Measurements from ENCODE around the gene DIAPH3. TPM values are rescaled to one million over a fixed set of nuclear protein-coding genes. Genes with fewer than 3 reads are reported as not detected.

The DIAPH3 gene
- polyA plus RNA-seq, 1 donor = 16.9 TPM

DNA sequence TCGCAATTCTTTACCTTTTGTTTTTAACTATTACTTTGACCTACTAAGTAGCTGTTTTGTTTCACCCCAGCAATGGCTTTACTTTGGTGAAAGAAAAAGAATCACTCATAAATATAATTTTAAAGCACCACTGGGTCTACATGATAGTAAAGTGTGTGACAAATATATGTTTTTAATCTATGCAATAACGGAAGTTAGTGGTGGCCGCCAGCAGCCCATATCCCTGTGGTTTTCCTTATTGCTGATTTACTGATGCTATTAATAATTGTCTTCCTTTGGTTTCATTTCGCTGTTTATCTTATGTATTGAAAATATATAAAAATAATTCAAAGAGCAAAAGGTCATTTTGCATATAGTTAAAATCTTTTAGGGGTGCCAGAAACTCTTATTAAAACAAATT lies 491.3 kb downstream of the DIAPH3 start:
- DNase-seq = no peak

DNA sequence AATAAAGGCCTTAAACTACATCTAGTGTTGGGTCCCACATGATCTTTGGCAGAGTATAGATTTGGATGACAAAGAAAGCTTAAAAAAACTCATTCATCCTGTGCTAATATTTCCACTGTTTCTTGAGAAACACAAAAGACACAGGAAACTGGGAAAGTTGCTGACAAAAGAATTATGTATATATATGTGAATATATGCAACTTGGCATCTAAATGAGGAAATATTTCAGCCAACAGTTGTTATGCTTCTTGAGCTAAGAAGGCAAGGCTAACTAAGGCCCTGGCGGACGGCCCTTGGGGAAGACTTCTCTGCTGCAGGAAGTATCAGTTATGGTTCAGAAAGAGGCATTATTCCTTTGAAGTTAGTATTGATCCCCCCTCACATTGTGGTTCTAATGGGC lies 491.8 kb downstream of the DIAPH3 start:
- DNase-seq = no peak

DNA sequence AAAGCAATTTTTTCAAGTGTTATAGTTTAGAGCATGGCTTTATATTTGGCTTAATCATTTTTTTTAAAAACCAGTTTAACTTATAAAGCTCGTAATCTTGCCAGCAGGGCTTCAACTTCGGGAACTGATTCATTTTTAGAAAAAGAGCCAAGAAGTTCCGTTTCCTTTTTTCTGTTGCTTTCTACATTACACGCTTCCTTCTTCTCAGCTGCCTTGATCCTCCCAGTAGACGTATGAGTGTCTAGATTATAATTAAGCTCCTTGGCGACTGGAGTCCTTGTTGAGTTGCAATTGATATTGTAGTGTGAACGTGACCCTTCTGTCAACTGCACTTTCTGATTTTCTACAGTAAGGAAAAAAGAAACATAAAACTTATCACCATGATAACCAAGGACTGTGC lies 497.2 kb downstream of the DIAPH3 start:
- DNase-seq = no peak

DNA sequence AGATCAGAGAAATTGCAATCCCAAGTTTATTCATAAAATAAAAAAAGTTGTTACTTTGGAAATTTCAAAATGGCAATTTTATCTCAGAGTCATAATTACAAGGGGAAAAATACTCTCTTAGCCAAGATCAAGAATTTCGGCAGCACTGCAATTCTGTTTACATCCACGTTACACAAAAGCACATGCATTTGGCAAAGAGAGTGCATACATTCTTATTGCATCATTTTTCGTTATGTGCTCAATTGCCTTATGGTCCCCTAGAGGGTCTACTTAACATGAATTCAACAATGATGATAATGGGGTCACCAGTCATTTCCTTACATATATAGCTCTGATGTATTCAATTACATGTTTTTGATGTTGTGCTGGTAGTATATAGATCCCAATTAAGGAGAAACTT lies 498.0 kb downstream of the DIAPH3 start:
- no peak for DNase-seq

DNA sequence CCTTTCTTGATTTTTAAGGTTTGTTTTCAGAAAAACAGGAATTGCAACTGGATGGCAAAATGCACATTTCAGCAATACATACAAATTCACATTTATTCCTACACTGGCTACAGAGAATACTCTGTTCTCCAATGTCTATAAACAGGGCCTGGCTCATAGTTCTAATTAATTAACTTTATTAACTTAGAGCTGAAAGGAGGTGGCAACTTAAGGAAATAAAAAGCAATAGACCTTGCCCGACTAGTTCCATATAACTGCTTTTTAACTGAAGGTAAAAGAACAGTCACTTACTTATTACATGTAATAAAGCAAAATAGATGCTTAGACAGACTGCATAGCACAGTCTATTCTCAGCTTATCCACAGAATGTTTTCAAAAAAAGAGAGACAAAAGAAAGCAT lies 498.5 kb downstream of the DIAPH3 start:
- DNase-seq = no peak

DNA sequence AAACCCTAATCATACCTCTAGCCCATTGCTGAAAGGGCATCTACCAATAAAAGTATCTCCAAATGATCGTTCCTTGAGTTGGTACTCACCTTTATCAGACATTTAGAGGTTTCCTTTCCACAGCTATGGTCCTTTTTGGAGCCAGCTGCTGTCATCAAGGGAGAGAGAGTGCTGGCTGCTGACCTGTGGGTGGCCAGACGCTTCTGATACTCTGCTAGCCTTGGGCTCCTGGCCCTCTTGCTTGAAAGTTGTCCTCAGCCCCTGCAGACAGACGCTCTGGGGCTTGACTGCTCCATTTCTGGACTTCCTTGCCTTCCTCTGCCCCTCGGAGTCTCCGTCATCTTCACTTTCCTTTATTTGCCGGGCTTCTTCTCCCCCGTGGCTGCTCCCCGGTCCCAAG lies 499.1 kb downstream of the DIAPH3 start:
- DNase-seq = no peak

DNA sequence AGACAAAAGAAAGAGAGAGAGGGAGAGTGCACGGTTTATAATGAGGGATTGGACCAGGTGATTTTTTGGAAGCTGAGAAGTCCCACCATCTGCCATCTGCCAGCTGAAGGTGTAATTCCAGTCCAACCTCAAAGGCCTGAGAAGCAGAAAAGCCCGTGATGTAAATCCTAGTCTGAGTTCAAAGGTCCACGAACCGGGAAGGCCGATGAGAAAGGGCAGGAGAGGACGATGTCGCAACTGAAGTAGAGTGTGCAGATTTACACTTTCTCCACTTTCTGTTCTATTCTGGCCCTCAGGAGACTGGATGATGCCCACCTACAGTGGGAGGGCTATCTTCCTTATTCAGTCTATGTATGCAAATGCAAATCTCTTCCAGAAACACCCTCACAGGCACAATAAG lies 500.0 kb downstream of the DIAPH3 start:
- DNase-seq = no peak

DNA sequence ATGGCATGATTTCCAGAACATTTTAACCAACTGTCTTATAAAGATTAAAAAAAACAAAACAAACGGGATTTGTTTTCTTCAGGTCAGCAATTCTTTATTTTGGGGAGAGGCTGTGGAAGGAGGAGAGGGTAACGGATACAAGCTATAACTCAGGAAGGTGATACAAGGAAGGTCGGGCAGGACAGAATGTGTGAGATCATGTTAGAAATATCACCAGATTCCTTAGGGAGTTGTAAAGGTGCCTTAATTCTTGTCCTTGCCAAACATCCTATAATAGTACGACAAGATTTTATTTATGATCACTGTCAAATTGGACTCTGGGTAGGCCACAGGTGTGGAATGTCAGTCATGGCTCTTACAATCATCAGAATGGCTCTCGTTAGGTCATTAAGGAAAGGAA lies 503.1 kb downstream of the DIAPH3 start:
- no peak for DNase-seq

DNA sequence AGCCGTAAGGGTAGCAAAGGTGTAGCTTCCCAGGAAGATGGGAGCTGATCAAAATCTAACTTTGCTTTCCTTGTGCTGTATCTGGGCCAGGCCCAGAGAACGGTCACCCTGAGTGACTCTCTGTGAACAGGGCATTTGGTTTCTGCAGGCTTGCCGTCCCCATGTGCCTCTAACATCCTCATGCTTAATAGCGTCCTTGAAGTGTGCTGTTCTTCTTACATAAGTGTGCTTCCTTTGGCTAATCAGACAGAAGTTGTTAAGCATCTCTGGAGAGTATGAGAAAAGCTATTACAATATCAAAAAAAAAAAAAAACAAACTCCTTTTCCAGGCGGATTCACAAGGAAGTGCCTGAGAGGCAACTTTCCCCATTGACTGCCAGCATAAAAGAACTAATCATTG lies 503.7 kb downstream of the DIAPH3 start:
- DNase-seq = no peak

DNA sequence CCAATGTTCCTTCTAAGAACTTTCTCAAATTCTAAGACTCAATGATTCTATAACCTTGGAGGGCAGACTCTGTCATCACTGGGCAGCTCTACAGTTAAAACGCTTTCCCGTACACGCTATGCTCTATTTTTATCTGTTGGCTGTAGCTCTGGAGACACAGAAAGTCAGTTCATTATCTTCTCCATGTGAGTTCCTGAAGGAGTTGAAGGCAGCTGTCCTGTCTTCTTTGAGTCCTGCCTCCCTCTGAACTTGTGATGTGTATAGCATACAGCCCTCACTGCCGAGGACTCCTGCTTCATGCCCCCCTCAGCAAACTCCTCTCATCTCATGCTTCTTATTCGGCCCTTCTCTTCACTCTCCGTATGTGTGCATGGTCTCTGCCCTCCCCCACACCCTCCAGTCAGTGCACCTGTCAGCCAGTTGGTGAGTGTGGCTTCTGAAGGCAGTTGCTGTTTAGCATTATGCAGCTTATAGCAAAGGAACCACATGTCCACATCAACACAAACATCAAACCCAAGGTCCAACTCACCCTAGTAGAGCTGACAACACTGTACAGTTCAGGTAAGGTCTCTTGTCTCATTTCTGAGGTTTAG lies 504.9 kb downstream of the DIAPH3 start:
- DNase-seq = no peak

DNA sequence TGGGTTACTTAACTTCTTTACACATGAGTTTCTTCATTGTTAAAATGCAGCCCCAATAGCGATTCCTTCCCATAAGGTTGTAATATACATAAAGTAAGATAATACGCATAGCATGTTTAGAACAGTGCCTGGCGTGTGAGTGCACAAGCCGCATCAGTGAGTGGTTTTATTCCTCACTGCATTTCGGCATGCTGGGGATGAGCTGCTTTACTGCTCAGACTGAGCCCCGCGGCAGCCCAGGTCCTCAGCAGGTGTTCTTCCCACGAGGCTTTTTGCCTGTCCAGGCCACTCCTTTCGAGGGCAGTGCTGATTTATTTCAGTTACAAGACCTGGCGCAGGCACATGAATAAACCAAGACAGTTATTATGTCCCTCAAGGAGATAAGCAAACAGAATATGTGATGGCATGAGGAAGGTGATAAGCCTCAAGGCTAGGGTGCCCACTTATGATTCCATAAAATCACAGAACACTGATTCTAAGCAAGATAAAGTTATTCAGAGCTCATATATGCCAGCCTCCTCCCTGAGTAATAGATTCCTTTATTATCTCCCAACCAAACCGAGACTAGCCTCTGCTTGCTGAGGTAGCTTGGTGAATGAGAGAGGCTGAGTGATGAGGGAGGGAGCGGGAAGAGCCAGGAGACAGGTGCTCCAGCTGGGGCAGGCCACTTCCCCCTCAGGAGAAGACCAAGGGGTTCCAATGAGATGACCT lies 505.5 kb downstream of the DIAPH3 start:
- no peak for DNase-seq

DNA sequence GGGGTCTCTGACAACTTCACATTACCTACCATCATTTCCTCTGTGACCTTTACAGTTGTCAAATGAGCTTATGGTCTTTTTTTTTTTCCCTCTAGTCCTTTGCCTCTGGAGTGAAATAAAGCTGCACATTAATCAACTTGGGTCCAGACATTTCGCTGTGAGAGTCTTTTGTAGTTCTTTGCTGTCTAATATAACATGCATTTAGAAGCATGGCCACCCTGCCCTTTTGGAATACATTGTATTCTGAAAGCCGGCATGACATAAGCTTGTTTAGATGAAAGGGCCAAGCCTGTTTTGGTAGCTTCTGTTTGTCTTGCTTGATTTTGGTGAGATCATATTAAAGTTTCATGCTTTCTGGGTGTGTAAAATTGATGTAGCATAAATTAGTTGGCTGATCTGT lies 509.8 kb downstream of the DIAPH3 start:
- no peak for DNase-seq

DNA sequence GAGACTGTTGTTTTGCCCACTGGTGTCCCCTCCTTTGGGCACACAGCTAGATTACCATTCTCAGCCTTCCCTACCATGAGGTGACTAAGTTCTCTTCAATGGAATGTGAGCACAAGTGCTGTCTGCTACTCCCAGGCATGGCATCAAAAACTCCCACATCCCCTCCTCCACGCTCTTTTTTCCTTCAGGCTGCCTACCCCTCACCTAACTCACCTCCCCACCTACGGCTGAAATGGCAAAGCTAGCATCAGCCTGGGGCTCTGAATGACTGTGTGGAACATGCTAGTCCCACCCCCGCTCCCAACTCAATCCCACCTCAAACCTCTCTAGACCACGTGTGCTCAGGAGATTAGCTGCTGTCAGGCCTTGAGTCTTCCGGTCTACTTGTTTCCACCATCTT lies 512.2 kb downstream of the DIAPH3 start:
- no peak for DNase-seq

DNA sequence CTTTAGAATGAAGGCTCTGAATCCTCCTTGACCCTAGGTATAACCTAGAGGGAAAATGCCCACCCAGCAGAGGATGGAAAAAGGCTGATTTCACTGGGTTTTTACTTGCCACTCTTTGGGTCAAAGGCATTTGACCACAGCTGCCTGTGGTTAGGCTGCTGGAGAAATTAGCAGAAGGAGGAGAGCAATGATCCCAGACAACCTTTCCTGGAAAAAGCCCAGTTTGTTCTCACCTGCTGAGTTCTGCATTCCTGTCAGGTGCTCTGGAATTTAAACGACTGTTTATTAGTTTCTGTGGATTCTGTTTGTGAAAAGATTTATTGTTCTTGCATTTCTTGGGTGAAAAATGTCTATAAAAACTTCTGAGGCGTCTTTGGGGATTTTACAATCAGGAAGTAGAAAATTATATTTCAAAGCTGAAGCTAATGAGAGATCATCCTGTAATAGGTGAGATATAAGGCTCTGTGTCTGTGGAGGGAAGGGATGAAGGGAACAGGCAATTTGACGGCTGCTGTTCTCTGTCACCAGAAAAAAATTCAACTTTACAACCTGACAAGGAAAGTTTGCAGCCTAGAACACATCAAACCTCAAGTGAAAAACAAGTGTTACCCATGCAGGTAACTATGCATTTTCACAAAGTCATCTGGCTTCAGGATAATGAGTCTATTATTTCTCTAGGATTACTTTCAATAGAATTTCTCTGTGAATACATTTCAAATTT lies 519.7 kb downstream of the DIAPH3 start:
- no peak for DNase-seq

DNA sequence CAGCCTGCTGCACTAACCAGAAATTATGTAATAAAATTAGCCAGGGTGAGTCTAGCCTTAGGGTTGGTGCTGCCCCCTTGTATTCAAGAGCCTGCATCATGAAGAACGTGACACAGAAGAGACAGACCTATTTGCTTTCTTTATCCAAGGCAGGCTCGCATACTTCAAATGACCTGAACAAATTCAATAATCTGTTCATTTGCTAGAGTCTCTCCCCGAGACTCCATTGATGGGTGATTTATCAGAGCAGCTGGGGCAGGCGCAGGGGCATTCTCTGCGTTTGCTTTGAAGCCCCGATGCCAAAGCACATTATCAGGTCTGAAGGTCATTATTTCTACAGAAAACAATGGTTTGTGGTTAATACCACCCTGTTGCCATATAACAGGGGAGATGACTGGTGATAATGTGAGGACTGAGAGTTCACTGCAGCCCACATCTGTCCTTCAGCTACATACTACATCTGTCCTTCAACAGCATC lies 520.3 kb downstream of the DIAPH3 start:
- DNase-seq = no peak

DNA sequence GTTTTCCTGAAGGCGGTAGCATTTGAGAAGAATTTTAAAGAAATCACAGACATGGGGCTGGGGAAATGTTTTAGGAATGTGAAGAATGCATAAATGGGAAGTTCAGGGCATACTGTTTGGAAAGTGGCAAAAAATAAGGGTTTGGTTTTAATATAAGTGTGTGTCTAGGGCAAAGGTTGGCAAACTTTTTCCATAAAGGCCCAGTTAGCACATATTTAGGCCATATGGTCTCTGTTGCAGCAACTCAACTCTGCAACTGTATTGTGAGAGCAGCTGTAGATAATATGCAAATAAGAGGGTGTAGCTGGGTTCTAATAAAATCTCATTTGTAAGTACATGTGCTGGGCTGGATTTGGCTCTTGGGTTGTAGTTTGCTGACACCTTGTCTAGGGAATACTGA lies 521.9 kb downstream of the DIAPH3 start:
- no peak for DNase-seq

DNA sequence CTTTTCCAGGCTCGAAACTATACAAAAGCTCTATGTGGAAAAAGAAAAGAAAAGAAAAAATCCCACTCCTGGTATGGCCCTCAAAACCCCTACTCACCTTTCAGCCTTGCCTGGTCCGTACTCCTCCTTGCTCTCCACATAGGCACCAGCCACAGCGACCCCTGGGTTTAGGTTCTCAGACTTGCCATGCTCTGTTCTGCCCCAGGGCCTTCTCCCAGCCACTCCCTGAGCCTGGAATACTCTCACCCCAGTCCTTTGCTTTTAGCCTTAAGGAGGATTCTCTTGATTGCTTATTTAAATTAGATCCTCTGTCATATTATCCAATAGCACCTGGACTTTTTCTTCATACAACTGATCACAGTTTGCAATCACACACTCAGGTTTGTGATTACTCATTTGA lies 522.5 kb downstream of the DIAPH3 start:
- no peak for DNase-seq

DNA sequence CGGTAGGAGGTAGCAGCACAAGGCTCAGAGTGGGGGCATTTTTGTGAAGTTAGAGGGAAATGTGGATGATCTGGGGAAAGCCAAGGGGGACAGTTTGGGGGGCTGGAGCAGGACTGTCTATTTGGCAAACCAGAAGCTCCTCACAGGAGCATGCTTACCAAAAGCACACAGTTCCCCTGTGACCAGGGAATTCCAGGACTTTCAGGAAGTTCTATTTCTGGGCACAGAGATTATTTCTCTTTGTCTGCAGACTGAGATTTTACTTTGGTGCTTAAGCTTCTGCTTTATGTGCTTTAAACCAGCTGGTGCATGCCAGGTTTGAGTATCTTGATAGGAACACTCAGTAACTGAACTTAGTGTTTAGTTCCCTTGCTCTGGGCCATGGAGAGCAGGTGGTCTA lies 525.3 kb downstream of the DIAPH3 start:
- DNase-seq = no peak

DNA sequence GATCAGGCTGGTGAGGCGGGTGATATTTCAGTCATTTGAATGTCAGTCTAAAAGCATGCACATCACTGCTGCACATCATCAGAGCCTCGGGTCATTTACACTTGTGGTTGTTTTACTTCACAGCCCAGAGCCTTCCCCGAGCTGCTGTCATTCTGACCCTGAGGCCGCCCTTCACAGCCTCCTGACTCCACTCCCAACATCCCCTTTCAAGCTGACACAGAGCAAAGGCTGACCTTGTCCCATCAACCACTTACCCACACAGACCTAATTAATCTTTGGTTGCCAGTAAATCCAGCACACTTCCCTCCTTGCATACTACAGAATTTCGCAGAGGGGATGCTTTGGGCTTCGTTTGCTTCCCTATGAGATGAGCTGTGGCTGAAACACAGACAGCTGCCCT lies 528.1 kb downstream of the DIAPH3 start:
- DNase-seq = no peak

DNA sequence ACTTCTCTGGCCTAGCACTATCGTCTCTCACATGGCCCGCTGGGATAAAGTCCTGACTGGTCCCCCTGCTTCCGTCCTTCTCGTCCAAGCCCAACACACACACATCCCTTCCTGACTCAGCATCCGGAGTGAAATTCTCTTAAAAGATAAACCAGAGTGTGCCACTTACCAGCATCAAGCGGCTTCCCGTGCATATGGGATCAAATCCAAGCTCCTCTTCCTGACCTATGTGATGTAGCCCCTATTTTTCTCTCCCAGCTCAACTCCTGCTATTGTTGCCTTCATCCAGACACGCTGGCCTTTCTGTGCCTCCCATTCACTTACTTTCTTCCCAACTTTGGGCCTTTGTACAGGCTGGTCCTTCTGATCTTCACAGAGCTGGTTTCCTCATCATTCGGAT lies 530.4 kb downstream of the DIAPH3 start:
- no peak for DNase-seq

DNA sequence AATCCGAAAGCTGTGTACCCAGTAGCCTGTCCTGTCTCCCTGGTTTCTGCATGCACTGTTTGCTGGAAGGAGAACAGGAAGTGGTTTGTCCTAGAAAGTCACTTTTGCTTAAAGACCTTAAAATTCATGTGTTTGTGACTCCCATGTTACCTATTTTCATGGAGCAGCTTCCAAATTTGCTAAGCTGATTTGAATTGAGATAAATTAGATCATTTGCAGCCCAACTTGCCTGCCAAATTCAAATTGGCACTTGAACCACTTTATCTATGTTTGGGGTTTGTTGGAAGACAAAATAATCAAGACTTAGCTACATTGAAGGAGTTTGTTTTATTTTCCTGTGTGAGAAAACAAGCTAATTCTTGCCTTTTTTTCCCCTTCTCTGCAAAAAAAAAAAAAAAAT lies 532.5 kb downstream of the DIAPH3 start:
- DNase-seq = no peak

DNA sequence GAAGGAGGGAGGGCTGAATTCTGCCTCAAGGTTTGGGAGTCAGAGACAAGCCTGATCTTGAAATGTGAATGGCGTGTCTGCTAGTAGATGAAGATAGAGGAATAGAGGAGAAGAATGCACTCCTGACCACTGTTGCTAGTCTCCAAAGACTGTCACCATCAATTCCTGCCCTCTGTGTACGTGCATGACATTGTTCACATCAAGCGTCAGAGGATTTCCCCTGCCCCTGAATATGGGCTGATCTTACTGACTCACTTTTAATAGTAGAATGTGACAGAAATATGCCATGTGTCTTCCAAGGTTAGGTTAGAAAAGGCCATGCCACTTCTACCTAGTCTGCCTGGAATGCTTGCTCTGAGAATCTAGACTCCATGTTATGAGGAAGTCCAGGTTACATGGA lies 538.6 kb downstream of the DIAPH3 start:
- DNase-seq = no peak

DNA sequence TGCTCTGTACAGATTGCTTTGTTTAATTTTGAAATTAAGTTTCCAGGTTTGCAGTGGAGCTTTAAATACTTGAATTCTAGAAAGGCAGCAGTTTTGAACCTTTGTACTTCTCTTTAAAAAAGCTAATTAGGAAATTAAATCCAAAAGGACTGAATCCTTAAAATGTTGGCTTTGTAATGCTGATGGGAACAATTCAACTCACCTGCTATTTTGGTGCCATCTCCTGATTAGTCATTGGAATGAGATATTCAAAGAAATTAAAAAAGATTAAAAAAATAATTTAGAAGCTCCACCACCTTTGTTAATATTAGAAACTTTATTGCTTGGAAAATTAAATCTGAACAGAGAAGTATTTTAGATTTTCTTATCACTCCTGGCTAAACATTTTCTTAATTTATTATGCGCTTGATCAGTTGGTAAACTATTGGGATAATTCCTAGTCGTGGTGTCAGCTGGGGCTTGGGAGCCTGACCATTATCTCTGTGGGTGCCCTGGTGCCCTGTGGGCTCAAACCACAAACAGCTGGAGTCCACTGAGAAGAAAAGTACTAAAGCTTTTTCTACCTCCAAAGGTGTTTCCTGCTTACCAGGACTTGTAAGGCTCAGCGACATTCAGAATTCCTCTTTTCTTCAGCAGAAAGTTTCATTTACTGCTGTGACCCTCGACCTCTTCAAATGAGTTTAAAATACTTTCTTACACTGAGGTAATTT lies 540.4 kb downstream of the DIAPH3 start:
- DNase-seq = no peak
